HG03342 (cell line): ENCODE results near the gene IL32.

ENCODE experiments used
- ATAC-seq: cut with Tn5 transposase; IDR thresholded peaks from one replicate; pipeline ENCODE4 v1.9.1; 2021; ENCODE audit warnings: mild to moderate bottlenecking, moderate library complexity; ENCODE audit not compliant: unreplicated experiment

IL32 gene

DNA sequence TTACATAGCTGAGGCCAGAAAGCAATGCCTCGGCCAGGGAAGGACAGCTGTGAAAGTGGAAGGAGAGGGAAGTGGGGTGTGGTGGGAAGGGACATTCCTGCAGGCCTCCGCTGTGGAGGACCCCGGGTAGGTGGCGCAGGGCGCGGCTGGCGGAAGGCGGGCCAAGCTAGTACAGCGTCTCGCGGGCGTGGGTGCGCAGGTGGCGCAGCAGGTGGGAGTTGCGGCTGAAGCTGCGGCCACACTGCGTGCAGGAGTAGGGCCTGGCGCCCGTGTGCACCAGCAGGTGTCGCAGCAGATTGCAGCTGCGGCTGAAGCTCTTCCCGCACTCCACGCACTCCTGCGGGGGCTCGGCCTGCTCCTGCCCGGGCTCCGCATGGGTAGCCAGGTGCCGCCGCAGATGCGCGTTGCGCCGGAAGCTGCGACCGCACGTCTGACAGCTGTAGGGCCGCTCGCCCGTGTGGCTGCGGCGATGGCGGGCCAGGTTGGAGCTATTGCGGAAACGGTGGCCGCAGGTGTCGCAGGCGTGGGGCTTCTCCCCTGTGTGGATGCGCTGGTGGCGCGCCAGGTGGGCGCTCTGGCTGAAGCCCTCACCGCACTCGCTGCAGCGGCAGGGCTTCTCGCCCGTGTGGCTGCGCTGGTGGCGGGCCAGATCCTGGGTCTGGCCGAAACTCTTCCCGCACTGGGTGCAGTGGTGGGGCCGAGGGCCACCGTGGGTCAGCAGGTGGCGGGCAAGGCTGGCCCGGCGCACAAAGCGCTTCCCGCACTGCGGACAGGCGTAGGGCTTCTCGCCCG lies 23.7 kb downstream of the IL32 start:
- no peak for ATAC-seq

DNA sequence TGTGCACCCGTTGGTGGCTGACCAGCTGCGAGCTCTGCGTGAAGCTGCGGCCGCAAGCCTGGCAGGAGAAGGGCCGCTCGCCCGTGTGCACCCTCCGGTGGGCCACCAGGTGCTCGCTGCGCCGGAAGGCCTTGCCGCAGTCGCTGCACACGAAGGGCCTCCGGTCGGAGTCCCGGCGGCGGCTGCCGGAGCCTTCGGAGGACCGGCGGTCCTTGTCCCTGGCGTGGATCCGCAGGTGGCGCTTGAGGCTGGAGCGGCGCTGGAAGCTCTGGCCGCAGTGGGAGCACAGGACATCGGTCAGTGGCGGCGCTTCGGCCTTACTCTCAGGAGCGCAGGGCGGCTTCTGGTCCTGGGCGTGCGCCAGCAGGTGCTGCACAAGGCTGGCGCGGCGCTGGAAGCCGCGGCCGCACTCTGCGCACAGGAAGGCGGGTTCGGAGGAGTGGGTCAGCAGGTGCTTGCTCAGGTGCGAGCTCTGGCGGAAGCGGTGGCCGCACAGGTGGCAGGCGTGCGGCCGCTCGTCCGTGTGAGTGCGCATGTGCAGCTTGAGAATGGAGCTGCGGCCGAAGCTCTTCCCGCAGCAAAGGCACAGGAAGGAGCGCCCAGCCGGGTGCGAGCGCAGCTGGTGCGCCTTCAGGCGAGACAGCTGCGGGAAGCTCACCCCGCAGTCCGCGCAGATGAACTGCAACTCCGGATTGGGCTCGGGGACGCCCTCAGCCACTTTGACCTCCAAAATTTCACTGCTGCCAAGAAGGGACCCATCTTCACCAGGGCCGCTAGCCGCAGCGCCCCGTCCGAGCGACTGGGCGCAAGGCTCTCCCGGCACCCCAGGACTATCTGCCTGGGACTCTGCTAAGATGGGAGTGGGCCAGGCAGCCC lies 24.5 kb downstream of the IL32 start:
- ATAC-seq = no peak

DNA sequence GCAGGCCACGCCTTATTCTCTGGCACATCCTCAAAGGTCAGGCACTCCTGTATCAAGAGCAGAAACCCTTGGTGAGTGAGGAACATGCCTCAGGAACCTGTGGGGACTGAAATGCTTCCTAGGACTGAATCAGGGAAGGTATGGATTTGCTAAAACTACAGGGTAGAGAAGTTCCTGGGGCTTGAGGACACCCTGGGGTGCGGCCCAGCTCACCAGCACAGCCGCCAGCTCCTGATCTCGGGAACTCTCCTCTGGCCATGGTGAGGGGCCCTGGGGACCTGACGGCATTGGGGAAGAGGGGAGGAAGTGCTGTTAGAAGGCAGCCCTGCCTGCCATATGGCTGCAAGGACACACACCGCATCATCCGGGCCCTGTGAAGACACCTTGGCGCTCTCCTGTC lies 26.1 kb downstream of the IL32 start:
- no peak for ATAC-seq

DNA sequence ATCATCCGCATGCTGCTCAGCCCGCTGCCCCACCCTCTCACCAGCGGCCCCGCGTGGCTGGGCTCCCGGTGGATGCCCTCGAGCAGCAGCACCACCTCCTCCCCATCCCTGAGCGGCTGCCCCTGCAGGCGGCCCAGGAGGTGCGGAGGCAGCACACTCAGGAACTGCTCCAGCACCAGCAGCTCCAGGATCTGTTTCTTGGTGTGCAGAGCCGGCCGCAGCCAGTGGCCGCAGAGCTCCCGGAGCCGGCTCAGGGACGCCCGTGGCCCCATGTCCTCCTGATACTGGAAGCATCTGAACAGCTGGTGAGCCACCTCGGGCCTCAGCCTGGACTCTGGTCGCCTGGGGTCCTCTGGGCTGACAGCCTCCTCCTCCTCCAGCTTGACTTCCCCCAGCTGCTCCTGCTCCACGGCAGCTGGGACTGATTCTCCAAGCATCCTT lies 27.1 kb downstream of the IL32 start:
- no peak for ATAC-seq

DNA sequence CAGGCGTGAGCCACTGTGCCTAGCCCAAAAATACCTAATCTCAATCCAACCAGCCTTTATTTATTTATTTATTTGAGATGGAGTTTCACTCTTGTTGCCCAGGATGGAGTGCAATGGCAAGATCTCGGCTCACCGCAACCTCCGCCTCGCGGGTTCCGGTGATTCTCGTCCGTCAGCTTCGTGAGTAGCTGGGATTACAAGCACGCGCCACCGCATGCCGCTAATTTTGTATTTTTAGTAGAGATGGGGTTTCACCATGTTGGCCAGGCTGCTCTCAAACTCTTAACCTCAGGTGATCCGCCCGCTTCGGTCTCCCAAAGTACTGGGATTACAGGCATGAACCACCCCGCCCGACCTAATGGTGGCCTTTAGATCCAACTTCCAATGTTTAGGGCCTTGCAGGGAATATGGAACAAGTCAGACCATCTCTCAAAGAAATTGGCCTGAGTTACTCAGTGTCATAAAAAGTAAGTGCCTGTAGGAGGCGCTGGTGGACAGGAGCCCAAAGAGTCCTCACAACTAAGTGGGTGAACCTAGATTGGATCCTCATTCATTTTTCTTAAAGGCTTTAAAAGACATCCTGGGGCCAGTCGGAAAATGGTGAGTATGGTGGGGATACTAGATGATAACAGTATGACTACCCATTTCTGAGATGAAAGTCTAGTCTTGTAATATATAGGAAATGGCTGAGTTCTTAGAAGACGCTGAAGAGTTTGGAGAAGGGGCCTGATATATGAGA lies 29.0 kb downstream of the IL32 start:
- no peak for ATAC-seq

DNA sequence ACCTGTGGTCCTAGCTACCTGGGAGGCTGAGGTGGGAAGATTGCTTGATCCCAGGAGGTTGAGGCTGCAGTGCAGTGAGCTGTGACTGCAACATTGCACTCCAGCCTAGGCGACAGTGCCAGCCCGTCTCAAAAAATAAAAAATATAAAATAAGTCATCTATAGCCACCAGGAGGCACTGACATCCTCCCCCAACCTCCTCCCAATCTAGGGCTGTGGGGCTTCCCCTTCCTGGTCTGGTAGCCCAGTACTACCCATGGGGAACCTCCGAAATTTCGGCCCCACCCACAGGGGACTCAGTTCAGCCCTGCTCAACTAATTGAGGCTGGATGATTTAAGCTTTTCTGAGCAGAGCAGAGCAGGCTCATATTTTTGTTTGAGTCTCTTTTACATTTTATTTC lies 30.4 kb downstream of the IL32 start:
- peak; percentile 76 for ATAC-seq

DNA sequence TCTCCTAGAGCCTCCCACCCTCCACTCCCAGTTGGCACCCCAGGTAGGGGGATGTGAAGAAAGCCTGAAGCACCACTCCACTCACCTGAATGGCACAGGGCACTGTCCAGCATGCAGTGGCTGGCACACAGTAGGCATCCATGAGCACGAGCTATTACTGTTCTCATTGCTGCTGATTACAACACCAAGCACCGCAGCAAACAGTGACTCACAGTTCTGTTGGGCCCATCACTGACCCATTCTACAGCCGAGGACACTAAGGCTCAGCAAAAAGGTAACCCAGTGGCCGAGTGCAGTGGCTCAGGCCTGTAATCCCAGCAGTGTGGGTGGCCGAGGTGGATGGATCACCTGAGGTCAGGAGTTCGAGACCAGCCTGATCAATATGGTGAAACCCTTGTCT lies 30.9 kb downstream of the IL32 start:
- ATAC-seq = no peak

DNA sequence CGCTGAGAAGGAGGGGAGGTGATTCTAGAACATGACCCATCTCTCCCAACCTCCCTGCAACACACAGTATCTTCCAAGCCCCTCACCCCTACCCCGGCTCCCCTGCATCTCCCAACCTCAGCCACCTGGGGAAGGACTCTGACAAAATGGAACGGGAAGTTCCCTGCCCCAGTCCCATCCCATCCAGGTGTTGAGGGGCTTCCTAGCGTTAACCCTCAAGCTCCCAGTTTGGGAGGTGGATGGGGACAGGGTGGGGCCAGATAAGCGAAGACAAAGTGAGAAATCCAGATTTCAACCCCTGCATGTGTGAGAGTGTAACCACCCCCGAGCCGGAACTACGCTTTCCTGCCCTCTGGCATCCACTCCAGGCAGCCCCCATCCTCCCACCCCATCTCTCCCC lies 31.8 kb downstream of the IL32 start:
- ATAC-seq = no peak

DNA sequence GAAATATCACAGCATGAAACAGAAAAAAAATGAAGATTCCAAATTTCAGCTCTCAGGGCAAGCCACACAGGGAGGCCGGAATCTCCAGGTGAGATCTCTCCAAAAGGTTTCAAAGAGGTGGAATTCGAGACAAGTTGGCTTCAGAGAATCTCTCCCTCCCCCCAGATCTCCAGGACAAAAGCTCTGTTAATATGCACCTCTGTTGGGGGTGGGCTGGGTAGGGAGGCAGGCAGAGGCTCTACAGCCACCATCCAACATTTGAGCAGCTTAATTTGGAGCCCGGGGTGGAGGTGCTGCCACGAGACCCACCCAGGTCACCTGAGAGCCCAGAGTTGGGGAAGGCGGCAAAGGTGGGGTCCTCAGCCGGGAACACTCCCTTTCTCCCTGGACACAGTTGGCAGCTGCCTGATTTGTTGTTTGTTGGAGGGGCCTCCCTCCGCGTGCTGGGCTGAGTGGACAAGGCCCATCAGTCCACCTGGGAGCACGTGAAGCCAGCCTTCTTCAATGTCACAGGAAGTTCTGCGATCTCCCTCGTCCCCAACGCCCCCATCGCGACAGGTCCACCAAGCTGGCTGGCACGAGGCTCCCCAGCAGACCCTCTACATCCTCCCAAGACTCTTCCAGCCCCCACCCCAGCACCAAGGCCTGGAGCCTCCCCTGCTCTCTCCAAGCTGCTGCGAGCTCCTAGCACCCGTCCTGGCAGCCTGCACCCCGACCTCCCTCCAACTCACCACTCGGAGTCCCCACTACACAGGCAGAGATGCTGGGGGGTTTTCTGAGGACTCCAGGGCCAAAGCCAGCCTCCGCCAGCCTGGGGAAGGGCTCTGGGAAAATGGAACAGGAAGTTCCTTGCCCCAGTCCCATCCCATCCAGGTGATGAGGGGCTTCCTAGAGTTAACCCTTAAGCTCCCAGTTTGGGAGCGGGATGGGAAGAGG lies 33.3 kb downstream of the IL32 start, which contains the start of gene ZSCAN10:
TSS of gene ZSCAN10 (minus strand) at position 836 of the 936 bp plus-strand sequence. CDS start 6,357 bp downstream, outside the sequence.
- no peak for ATAC-seq

DNA sequence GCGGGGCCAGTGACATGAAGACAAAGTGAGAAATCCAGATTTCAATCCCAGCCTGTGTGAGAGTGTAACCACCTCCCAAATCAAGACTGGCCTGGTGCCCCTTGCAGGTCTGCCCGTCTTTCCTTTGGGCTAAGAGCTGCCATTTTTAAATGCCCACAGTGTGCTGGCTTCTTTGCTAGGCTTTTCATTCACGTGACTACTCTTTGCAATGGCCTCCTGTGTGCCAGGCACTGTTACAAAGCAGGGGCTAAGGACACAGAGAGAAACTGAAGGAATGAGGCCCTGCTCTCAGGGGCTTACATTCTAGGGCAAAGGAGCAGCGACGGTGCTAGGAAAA lies 33.9 kb downstream of the IL32 start:
- ATAC-seq = no peak

DNA sequence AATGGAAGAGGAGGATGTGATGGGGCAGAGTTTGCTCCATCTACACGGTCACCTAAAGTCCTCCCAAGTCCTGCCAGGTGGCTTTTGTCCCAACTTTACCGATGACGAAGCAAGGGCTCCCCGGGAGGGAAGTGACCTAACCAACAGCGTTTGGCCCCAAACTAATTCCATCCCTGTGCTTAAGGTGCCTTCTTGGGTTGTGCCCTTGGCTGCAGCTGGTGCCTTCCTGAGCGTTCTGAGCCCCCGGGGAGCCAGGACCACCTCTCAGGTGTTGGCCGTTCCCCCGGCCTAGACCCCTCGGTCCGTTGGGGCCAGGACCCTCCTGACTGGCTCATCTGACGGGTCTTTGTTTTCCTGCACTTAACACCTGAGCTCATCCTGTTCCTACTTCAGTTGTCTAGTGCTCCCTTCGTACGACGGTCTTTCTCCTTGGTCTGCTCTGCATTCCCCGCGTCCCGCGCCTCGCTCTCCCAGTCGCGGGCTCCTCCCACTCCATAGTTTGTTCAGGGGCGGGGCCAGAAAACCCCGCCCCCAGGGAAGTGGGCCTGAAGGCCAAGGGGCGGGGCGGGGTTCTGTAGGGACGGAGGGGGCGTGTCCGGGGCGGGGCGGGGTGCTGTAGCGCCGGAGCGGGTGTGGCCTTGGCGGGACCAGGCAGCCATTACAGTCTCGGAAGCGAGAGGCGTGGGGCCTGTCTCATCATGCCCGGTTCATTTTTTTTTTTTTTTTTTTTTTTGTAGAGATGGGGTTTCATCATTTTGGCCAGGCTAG lies 34.5 kb downstream of the IL32 start:
- ATAC-seq = peak; percentile 56

DNA sequence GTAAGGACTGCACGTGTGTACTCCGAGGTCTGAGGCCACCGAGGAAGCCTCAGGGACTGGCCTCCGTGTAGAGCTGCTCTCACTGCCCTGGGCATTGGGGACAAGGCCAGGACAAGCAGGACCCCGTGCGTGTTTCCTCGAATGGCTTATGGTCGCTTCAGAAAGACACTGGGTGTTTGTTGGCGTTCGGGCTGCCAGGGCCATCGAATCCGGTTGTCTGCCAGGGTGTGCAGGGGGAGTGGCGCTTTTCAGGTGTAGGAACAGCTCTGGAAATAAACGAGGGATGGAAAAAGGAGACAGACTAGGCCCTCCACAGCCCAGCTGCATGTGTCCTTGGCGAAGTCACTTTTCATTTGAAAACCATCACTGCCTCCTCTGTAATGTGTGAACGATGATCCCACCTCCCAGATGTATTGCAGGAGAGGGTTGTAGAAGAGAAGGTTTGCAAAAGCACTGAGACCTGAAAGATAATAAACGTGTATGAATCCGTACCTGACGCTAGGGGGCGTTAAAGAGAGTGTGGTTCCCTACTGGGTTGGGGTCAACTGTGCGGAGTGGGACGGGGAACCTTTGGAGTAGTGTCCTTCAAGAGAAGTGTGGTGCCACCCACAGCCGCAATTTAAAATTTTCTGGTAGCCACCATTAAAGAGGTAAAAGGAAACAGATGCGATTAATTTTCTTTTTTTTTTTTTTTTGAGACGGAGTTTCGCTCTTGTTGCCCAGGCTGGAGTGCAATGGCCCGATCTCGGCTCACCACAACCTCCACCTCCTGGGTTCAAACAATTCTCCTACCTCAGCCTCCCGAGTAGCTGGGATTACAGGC lies 35.8 kb downstream of the IL32 start:
- no peak for ATAC-seq

DNA sequence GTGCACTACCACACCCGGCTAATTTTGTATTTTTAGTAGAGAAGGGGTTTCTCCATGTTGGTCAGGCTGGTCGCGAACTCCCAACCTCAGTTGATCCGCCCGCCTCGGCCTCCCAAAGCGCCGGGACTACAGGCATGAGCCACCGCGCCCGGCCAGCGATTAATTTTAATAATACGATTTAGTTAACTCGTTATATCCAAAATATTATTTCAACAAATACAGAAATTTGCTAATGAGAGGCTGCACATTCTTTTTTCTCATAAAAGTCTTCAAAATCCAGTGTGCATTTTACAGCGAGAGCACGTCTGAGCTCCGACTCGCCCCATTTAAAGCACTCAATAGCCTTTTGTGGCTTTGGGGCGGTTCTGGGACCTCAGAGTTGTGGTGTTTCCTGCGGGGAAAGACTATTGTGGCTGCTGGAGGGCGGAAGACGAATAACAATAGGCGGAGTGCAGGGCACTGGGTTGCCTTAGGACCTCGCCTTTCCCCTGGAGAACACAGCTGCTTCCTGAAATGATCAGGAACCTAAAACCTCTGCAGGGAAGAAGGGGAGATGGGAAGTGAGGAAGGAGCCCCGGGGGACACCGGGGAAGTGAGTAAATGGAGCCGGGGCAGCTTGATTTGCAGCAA lies 36.5 kb downstream of the IL32 start:
- no peak for ATAC-seq

DNA sequence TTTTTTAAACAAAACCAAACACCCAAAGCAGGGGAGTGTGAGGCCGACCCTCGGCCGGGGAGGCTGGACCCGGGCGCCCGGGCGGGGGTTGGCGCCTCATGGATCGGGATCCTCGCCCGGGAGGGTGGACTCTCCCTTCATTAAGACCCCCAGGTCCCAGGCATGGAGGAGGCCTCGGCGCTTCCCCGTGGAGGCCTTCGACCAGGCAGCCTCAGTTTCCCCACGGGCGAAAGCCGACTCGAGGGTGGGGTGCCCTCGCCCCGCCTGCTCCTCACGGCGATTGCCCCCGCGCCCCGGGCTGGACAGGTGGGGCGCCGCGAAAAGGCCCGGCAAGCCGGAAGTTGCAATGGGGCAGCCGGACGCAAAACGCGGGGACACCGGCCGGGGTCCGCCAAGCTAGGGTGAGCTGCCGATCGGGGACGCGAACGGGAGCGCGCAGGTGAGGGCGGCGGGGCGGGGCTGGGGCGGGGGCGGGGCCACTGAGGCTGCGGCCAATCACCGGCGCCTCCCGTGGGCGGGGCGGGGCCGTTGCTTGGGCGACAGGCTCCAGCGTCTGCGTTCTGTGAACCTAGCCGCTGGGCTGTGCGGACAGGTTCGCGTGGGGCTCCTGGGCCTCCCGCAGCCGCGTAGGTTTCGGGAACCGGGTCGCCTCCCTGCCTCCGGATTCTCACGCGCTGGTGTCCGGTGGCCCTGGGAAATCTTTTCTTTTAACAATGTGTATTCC lies 40.9 kb downstream of the IL32 start:
- peak; percentile 71 for ATAC-seq

DNA sequence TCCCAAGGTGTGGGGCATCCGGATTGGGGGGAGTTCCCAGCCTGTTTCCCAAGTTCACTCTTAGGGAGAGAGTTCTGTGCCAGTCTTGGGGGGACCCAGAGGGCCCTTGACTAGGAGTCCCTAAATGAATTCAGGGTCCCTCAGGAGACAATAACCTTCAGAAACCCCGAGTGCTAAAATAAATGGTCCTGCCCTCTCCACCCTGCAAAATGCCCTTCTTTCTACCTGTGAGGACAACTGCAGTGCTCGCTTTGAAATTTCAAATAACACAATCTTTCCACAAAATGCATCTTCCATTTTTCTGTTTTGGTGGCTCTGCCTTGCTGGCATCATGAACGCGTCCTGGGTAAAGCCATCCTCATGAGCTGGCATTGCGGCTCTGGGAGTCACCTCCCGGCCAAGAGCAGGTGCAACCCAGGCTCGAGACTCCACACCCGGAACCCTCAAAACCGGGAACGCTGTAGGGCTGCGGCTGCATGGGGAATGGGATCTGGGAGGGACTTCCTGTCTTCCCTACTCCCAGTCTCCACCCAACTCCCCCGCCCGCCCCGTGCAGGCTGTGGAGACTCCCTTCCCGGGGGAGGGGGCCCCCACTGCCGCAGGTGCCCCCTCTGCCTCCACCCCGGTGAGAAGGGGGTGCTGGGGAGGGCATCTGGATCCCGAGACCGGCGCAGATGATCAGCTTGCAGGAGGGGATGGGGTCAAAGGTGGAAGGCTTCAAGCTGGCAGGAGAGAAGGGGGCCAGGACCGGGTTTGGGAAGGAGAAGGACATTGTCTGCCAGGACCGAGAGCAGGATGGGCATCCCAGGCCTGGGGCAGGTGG lies 46.8 kb downstream of the IL32 start, which contains the start of gene ZNF205:
TSS of gene ZNF205 (plus strand) at position 529 of the 823 bp plus-strand sequence. CDS start 845 bp downstream, outside the sequence.
- no peak for ATAC-seq

DNA sequence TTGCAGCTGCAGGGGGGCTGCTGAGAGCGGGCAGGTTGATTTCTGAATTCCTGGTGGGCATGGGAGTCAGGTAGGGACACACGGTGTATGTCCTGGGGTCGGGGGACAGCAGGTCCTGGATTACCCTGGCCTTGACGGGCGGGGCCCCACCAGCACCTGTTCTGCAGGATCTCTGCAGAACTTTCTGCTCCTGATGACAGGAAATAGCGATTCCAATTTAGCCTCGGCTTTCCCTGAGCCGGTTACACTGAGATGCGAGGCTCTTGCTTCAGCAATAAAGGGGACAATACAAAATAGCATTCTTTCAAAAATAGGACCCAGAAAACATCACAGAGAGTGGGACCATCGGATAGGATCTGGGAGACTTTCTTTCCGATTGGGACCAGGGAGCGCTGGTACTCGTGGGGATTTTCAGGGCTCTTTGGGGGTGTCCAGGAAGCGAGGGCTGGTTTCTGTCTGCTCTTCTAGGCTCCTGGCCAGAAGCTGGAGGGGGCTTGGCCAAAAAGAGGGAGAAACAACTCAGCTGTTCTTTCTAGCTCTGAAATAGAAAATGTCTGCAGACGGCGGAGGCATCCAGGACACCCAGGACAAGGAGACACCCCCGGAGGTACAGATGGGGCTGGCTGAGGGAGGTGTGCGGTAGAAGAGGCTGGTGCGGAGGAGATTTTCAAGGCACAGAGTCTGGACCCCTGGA lies 47.6 kb downstream of the IL32 start:
- ATAC-seq = no peak
